ENCODE results near the gene DEPDC5. TPM values are rescaled to one million over a fixed set of nuclear protein-coding genes. Genes with fewer than 3 reads are reported as not detected.
"Not testable (repeated sequence)": the region's sequence is repeated elsewhere in the genome, so short reads cannot be mapped to it uniquely, and the experiment has no call there.

The DEPDC5 gene
- total and polyA plus RNA-seq, 2 of the 8 experiments (the other 6 are each of a cell fraction or from before 2014, with no cell fraction given) = 18.3 to 26.5 TPM

DNA sequence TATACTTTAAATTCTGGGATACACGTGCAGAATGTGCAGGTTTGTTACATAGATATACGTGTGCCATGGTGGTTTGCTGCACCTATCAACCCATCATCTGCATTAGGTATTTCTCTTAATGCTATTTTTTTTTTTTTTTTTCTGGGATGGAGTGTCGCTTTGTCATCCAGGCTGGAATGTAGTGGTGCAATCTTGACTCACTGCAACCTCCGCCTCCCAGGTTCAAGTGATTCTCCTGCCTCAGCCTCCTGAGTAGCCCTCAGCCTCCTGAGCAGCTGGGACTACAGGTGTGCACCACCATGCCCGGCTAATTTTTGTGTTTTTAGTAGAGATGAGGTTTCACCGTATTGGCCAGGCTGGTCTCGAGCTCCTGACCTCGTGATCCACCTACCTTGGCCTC, 45.5 kb downstream of the DEPDC5 start:
- H3K79me1 ChIP-seq (ENCODE audit: low read depth, low read length); H3K9me3 ChIP-seq (ENCODE audit: insufficient read depth in 2 of 2, low read depth in 1 of 2, low read length in 1 of 2); H3K9ac ChIP-seq (replicated peaks in 1 of 4; ENCODE audit: extremely low read depth in 1 of 4, low read depth in 3 of 4, low read length in 3 of 4); H2BK15ac ChIP-seq (ENCODE audit: low read length); H3K4ac ChIP-seq (replicated peaks; ENCODE audit: insufficient read length, low read depth, low read length); H2BK20ac ChIP-seq (ENCODE audit: low read length); H2BK5ac ChIP-seq (ENCODE audit: low read depth, low read length); H3K56ac ChIP-seq (replicated peaks; ENCODE audit: insufficient read length, low read depth, low read length); H3K14ac ChIP-seq (ENCODE audit: insufficient read length); H2BK120ac ChIP-seq (replicated peaks; ENCODE audit: low read depth, low read length); H4K8ac ChIP-seq (ENCODE audit: extremely low read depth, insufficient read depth, low read length); H3K79me2 ChIP-seq (ENCODE audit: control insufficient read depth in 1 of 2, insufficient read depth in 2 of 2, low read length in 2 of 2); H3K27me3 ChIP-seq (replicated peaks in 1 of 4; ENCODE audit: control insufficient read depth in 3 of 4, extremely low read depth in 1 of 4, insufficient read depth in 3 of 4, low read length in 3 of 4); H3K4me2 ChIP-seq (ENCODE audit: insufficient read depth in 1 of 2, low read depth in 2 of 2, low read length in 2 of 2); H3K4me1 ChIP-seq (replicated peaks in 1 of 4; ENCODE audit: control insufficient read depth in 3 of 4, insufficient read depth in 4 of 4, low read length in 3 of 4); H4K20me1 ChIP-seq (replicated peaks in 1 of 2; ENCODE audit: control insufficient read depth in 1 of 2, insufficient read depth in 2 of 2, low read length in 2 of 2); H4K5ac ChIP-seq (ENCODE audit: insufficient read length, low read depth, low read length); FAIRE-seq; H2AFZ ChIP-seq (ENCODE audit: low read length); H3K27ac ChIP-seq (ENCODE audit: low read depth, low read length); H3K4me3 ChIP-seq (ENCODE audit: extremely low read depth in 1 of 4, insufficient read depth in 2 of 4, low read depth in 3 of 4, low read length in 4 of 4); H3K18ac ChIP-seq (ENCODE audit: extremely low read depth, low read length); H4K91ac ChIP-seq (replicated peaks; ENCODE audit: insufficient read length, low read length); H2AK5ac ChIP-seq (ENCODE audit: low read depth, low read length); DNase-seq (ENCODE audit: low read depth in 1 of 2, low spot score in 2 of 2); H2BK12ac ChIP-seq (ENCODE audit: low read depth, low read length); CTCF ChIA-PET (ENCODE audit: partially characterized antibody); H3K23me2 ChIP-seq (ENCODE audit: low read depth, low read length); H3K23ac ChIP-seq (ENCODE audit: insufficient read length): not testable (repeated sequence)
- POLR2A ChIA-PET (ENCODE audit: partially characterized antibody) = interaction anchor here (0.6 kb wide), 1 partner anchor 45 kb away, joined by 5 read pairs; no protein-coding TSS in a partner anchor
- WGBS, 2 experiments (ENCODE audit: extremely low coverage in 1 of 2, insufficient coverage in 1 of 2, insufficient read length in 1 of 2, insufficient replicate concordance in 2 of 2, low coverage in 1 of 2, low lambda C conversion rate in 2 of 2, missing lambda C conversion rate in 1 of 2) = 69% methylated on average over 4 of the region's 8 CpGs; no CpG with 5 or more reads in 1 of the 2 experiments
- H3K36me3 ChIP-seq (ENCODE audit: control insufficient read depth in 2 of 4, insufficient read depth in 4 of 4, low read length in 3 of 4) = peaks cover 3 to 39% (median 11%) of the 10 kb centered on the region in 4 experiments; a peak in 6 of 8 replicates
